GM12892 (cell line): ENCODE data around the gene GUCA1A.

Source experiments
- POLR2A ChIP-seq: IDR thresholded peaks from 2 replicates; pipeline ENCODE4 v1.6.1; 2011; ENCODE audit warnings: low read depth, low read length, control low read depth
- POLR2AphosphoS5 ChIP-seq: IDR thresholded peaks from 2 replicates; pipeline ENCODE4 v1.6.1; 2011; ENCODE audit warnings: low read depth, low read length, control low read depth
- TAF1 ChIP-seq: IDR thresholded peaks from 2 replicates; pipeline ENCODE4 v1.6.1; 2011; ENCODE audit warnings: low read depth, mild to moderate bottlenecking, control low read depth, low read length, borderline replicate concordance

- TF ChIP-seq POLR2A (no peak), POLR2AphosphoS5 (no peak), TAF1 (no peak)
Observed at GRCh38 chr6:42154461-42155209, 18.5 kb upstream of the GUCA1A start.
